IPS DF 19.7 (cell line): ENCODE data around the gene BMAL2.

Experiments used
- DNase-seq: peaks from one replicate; pipeline ENCODE4 v3.0.0-alpha.2; 2013; ENCODE audit warnings: low read depth, low spot score

Gene BMAL2, protein sequence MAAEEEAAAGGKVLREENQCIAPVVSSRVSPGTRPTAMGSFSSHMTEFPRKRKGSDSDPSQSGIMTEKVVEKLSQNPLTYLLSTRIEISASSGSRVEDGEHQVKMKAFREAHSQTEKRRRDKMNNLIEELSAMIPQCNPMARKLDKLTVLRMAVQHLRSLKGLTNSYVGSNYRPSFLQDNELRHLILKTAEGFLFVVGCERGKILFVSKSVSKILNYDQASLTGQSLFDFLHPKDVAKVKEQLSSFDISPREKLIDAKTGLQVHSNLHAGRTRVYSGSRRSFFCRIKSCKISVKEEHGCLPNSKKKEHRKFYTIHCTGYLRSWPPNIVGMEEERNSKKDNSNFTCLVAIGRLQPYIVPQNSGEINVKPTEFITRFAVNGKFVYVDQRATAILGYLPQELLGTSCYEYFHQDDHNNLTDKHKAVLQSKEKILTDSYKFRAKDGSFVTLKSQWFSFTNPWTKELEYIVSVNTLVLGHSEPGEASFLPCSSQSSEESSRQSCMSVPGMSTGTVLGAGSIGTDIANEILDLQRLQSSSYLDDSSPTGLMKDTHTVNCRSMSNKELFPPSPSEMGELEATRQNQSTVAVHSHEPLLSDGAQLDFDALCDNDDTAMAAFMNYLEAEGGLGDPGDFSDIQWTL

DNA sequence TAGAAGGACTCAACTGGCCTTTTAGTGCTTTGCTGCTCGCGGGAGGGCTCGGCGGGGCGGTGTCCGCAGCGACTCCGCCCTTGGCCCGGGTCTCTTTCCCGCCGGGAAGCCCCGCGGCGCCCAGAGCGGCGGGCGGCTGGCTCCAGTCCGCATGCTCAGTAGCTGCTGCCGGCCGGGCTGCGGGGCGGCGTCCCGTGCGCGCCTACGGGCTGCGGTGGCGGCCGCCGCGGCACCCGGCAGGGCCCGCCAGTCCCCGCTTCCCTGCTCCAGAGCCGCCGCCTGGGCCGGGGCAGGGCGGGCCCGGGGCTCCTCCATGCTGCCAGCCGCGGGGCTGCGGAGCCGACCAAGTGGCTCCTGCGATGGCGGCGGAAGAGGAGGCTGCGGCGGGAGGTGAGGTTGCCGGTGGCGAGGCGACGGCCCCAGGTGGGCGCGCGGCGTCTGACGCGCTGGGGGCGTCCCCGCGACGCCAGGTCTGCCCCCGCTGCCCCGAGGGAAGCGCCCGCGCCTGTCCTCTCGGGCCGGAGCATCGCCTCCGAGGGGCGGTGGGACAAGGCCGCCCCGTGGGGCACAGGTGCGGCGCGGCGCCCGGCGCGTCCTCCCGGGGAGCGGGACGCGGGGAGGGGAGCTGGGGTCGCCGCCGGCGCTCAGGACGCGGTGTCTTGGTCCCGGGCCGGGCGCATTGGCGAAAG, at the start of gene BMAL2:
TSS of gene BMAL2 (plus strand) at position 123 of the 689 bp plus-strand sequence. CDS start at position 360, 237 bp downstream.
- DNase-seq, result no peak

DNA sequence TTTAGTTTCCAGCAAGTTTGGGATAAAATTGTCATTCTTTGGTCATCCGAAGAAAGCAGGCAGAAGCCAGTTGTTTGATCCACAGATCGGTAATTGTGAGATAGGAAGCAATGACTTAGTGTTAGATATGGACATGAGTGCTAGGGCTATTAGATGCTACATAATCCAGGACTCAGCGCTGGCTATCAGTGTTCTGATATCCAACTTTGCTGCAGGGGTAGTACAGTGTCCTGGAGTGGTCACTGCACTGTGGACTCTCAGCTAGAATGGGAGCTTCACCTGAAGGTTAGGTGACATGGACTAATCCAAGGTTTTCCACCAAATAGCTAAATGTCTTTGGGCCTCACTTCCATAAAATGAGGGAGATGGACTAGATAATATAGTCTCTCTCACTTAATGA, 48.6 kb upstream of the BMAL2 start:
- DNase-seq, result no peak

DNA sequence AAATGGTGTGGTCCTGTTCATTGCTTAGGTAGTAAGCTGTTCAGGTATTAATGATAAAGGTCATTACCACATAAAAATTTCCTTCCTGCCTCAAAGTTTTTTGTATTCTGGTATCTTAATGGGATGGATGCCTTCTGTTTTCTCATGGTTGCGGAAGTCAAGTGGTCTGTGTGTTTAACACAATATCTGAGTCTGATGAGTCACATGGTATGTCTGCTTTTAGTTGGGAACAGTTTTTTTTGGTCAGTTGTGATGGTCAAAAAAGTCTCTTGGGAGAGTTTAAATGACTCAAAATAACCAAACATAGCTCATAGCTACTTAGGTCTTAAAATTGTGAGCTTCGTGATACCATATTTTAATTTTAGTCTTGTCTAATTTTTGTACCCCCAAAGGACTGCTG, 47.9 kb upstream of the BMAL2 start:
- DNase-seq, result no peak

DNA sequence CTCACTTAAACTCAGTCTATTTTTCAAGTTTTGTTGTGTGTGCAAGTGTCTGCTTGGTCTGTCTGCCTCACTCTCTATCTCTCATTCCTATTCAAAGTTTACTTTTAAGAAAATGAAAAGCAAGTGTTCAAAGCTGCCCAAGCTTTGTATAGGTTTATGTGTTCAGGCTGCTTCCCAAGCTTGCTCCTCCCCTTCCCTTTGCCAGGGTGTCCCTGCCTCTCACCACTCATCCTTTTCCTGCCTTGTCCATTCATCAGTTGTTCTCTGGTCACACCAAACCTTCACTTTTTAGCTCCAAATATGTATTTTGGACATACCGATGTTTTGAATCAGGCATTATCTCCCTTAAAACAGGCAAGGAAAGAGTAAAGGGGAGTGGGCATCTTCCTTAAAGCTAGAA, 47.2 kb upstream of the BMAL2 start:
- no peak for DNase-seq

DNA sequence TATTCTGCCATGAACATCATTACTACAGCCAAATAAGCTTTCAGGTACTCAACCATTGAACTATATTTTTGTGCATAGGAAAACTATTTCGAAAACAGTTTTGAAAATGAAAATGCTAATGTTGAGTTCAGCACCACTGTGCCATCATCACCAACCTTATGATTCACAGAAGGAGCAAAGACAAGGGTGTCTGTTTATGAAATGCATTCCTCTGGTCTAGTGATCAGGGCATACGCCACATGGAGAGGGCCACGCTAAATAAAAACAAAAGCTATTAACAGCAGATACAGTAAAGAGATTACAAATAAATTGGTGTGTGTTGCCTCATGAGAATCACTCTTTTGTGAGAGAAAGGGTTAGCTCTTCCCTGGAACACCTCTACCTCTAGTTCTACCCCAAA, 43.2 kb upstream of the BMAL2 start:
- DNase-seq, result no peak

DNA sequence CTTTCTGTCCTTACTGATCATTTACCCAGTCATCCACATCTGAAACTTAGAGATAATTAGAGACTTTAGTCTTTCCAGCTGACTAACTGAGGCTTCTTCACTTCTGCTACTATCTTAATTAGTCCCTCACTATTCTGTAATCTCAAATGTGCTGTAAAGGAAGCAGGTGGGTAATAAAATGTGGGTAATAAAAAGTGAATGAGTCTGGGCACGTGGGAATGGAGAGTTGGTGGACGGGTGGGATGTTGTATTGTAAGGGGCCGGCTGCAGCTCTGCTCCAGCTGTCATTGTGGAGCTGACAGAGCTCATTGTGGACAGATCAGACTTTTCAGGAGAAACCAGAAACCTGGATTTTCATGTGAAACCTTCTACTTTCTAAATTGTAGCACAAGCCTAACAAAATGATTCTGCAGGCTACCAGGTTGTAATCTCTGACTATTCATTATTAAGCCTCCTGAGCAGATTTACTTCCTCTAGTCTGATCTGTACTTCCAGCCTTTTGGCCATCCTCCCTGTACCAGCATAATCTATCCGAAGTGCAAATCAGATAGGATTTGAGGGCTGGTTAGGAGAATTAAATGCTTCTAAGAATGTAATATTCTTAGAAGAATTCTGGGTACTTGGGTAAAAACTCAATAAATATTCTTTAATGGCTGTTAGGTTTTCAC, 42.0 kb upstream of the BMAL2 start:
- DNase-seq, result no peak

DNA sequence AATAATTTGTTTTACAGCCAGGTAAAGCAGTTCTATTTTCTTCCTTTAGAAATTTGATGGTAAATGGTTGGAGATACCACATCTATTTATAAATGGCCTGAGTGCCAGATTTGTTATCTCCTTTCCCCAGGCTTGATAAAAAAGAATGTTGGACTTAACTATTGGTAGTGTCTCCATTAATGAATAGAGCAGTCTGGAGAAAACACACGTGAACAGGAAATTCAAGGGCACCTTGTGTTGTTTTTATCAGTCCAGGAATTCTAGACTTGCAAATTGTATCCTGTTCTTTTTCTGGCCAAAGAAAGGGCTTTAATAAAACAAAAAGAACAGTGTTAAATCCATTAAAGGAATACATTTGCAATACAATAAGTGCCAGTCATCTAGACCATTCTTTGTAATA, 40.8 kb upstream of the BMAL2 start:
- DNase-seq, result no peak

DNA sequence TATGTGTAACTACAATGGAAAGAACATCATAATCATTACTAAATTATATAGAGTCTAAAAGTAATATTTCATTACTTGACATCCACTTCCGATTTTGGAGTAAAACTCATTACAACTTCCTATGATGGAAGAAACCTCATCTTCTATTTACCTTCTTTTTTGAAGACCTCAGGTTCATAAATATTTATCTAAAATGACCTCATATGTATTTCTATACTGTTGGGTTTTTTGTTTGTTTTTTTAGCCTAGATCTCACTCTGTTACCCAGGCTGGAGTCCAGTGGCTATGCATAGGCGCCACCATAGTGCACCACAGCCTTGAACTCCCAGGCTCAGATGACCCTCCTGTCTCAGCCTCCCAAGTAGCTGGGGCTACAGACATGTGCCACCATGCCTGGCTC, 39.9 kb upstream of the BMAL2 start:
- no peak for DNase-seq

DNA sequence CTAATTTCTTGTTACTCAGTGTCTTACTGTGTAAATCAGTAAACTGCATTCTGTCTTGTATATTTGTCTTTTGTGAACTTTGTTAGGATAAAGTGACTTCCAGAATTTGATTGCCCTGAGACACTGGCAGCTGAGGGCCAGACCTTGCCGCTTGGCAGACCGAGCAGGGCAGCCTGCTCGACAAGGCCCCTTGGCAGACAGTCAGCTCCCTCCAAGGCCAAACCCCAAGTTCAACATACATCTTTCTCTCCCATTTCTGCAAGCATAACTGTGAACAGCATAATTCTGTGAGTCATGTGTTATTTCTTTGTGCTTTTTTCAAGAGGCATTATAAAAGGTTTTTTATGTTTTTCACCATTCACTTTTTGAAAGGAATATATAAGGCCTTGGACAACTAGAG, 39.2 kb upstream of the BMAL2 start:
- no peak for DNase-seq

DNA sequence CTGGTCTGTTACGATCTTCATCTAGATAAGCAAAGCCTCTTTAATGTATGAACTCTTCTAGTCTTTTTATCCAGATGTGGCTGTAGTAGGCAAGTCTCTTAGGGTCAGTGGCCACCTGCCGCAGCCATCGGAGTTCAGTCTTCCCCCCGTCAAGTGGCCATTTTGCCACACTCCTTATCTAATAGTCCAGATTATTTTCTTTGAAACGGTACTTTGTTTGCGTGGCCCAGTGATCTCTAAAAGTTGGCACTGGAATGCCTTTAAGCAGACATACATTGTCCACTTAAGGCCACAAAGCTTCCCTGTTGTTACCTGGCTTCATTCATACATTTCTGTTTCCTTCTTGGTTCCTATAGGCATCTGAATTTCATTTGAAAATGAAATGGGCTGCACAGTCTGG, 36.0 kb upstream of the BMAL2 start:
- no peak for DNase-seq

DNA sequence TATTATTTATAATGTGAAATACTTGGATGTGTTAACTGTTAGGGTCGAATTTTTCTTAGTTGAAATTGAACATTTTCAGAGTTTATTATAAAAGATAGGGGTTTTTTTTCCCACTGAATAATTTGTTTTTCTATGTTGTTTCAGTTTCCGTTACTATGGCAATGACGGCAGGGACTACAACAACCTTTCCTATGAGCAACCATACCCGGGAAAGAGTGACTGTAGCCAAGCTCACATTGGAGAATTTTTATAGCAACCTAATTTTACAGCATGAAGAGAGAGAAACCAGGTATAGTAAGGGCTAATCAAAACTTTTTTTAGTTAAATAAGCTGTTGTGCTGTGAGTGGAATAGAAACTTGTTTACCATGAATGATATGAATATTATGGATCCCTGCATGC, 35.1 kb upstream of the BMAL2 start:
- DNase-seq, result no peak

DNA sequence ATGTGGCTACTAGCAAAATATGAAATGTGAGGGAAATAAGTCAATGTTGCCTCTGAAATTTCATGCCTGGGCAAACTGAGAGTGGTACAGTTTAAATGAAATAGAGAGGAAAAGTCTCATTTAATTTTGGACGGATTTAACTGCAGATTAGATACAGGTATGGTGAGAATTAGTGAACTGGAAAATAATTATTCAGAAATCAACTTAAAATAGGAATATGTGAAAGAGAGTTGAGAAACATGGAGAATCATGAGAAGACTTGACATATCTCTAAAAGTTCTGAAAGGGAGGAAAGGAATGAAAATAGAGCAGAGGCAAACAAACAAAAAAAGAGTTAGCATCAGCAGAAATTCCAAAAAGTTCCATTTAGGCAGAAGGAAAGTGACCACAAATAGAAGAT, 33.5 kb upstream of the BMAL2 start:
- no peak for DNase-seq

DNA sequence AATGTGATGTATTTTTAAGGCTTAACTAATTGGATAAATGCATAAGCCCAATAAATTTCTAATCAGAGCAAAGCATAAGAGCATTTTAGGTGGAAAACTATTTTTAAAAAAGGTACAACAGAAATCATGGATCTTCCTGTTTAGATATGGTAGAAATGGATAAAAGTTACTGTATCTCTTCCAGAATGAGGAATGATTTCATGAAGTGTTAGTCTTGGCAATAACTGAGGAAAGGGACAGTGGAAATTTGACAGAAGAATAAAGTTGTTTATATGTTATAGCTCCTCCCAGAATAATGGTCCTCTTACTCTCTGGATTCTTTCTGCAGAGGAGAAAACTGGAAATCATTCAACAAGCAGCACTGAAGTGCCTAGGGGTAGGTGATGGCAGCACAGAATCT, 32.4 kb upstream of the BMAL2 start:
- no peak for DNase-seq

DNA sequence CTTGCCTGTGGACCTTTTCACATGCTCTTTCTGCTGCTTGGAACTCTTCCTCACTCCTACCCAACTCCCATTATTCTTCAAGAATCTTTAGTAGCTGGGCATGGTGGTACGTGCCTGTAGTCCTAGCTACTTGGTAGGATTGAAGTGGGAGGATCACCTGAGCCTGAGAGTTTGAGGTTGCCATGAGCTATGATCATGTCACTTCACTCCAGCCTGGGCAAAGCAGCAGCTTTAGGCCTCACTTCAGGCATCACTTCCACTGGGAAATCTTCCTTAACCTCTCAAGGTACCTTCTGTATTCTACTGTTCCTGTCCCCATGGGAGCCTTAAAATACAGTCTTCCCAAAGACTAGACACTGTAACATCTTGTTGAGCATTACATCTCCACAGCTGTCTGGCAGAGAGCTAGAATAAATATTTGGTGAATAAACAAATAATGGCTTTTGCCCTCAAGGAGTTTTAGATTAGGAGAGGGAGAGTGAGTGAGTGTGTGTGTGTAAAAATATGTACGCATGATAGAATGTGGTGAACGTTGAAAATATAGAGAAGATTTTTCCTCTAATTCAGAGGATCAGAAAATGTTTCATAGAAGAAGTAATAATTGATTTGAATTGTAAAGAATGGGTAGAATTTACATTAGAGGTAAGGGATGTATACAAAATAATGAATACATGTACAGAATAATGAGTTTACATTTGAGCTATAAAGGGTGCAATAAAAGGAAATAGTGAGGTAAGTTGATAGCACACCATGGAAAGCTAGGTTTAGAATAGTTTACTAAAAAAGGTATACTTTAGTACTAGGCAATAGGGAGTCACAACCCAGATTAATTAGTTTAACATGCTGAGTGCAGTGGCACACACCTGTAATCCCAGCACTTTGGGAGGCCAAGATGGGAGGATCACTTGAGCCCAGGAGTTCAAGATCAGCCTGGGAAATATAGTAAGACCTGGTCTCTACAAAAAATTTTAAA, 29.2 kb upstream of the BMAL2 start:
- DNase-seq, result no peak

DNA sequence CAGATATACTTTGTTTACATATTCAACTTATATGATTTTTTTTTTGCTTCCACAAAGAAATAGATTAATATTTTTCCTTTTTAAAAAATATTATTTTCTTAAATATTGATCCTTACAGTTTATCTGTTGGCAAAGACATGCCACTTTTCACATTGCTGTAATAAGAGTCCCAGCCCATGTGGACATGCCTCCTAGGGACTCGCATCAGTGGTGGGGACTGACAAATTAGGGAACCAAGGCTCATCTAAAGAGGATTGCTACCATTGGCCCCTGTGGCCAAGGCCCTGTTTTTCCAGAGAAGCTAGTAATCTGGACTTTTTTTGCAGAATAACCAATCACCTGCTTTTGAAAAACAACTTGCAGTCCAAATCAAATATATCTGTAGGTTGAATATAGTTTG, 27.8 kb upstream of the BMAL2 start:
- DNase-seq, result no peak

DNA sequence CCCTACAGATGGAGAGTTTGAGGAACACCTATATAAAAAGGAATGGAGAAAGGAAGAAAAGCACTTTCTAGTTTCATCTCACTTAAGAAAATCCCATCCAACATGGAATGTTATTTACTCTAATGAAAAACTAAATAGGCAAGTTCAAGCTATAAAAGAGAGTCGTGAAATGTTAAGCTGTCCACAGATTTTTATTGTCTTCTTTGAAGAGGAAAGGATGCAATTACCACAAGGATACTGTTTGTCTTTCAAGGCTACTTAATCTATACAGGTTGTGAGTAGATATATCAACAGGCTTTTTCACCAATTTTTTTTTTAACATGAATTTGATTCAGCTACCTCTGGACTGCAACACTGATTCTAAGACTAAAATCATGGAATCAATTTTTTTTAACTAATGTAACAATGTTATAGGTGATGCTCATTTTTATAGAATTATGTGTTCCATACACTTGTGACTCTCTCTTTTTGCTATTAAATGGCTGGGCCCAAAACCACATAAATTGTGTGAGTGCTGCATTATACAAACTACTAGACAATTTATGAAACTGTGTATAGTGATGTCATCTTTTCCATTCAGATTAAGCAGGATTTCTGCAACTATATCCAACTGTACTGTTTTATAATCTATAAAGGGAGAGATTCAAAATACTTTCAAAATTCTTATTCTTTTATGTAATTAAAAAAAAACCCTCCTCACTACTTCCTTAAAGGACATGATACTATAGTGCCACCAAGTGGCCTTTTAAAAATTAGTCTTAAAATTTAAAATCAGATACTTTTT, 26.8 kb upstream of the BMAL2 start:
- DNase-seq, result no peak

DNA sequence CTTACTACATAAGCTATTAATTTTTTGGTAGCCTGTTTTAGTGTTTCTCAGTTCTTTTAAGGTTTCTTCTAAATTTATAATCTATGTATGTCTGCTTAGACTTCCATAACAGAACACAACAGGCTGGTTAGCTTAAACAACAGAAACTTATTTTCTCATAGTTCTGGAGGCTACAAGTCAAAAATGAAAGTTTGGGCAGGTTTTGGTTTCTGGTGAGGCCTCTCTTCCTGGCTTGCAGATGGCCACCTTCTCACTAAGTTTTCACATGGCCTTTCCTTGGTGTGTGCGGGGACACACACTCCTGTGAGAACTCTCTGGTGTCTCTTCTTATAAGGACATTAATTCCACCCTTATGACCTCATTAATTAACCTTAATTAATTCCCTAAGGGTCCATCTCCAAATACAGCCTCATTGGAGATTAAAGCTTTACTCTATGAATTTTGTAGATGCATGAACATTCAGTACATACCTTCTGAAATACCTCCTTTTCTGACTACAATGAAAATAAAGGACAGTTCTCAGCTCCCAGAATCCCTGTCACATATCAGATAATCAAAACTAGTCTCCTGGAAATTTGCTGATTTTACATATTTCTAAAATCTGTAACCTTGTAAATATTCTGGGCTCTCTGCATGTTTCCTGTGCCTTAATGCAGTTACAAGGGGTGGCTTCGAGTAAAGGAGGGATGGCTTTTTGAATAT, 23.2 kb upstream of the BMAL2 start:
- no peak for DNase-seq

DNA sequence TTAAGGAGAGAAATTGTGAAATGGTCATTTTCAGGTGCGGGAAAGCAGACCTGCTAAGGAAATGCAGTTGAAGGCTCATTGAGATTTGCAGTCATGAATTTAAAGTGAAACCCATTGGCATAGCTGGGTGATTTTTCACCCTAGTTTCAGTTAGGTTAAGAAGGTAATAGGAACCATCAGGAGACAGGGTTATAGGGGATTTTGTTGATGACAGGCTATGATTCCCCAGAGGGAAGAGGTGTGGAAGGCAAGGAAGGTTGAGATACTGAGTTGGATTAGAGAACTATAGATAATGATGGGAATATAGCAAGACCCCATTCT, 22.7 kb upstream of the BMAL2 start:
- no peak for DNase-seq

DNA sequence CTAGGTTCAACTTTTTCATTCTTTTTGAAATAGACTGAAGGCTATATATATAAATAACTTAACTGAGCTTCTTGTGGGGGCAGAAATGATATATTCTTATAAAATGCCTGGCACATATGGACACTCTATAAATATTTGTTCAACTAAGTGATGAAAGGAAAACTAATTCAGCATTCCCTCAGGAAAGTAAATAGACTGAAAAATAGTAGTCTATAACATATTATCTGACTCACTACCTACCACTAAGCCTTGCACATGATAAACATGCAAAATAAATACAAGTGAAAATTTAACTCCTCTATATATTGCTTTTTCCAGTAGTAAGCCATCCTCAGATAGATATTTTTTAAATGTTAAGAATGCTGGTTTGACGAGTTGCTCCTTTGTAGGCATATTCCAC, 15.7 kb upstream of the BMAL2 start:
- DNase-seq, result no peak

DNA sequence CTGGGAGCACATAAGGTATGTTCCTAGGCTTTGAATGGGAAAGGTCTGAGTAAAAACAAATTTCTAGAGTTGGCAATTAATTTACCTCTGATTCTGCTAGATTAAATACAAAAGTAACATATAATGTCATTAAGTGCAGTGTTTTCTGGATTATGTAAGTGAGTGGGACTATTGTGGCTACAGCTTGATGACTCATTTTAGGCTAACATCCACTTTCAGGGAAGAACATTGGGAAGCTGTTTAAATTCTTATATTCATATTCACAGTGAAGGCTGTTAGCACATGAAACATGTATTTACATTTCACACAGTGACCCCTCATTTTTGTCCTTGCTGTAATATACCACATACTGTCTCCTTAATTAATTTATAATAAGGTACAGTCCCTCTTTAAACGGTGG, 13.2 kb upstream of the BMAL2 start:
- no peak for DNase-seq
